WERI-Rb-1 (cell line): ENCODE data around the gene CELF6.

Source experiments
- DNase-seq: peaks from one replicate; pipeline ENCODE4 v3.0.0-alpha.2; 2020
- H3K27ac ChIP-seq: fragments of 250-450 bp; sonication (Bioruptor Pico); 2 replicates; pipeline ENCODE4 v1.5.1; 2020; ENCODE audit warnings: mild to moderate bottlenecking, moderate library complexity
- H3K27me3 ChIP-seq: fragments of 250-450 bp; sonication (Bioruptor Pico); 2 replicates; pipeline ENCODE4 v1.5.1; 2021; ENCODE audit warnings: mild to moderate bottlenecking, low read depth, moderate library complexity; ENCODE audit not compliant: insufficient read depth, severe bottlenecking
- H3K36me3 ChIP-seq: fragments of 250-450 bp; sonication (Bioruptor Pico); 2 replicates; pipeline ENCODE4 v1.5.1; 2020; ENCODE audit warnings: mild to moderate bottlenecking, moderate library complexity
- H3K4me3 ChIP-seq: 2 replicates; pipeline ENCODE4 v1.5.1; 2011; ENCODE audit warnings: low read depth, mild to moderate bottlenecking, control low read depth, low read length
- H3K9me3 ChIP-seq: fragments of 250-450 bp; sonication (Bioruptor Pico); 2 replicates; pipeline ENCODE4 v1.5.1; 2021; ENCODE audit warnings: mild to moderate bottlenecking, moderate library complexity; ENCODE audit not compliant: severe bottlenecking
- CTCF ChIP-seq: IDR thresholded peaks from 2 replicates; pipeline ENCODE4 v1.5.1; 2011; ENCODE audit warnings: low read depth, mild to moderate bottlenecking, control low read depth, inconsistent platforms, low read length

The CELF6 gene

GRCh38 chr15:72318408-72318942, 1.5 kb downstream of the CELF6 start:
- H3K4me3 ChIP-seq: peak overlapping the region; percentile 59; the same call in 1 of the 2 replicates
- peak; percentile 70 for DNase-seq
- peaks cover under 1% of the 10 kb centered on the region; the same call in 1 of the 2 replicates for H3K36me3 ChIP-seq
- peak overlapping the region; percentile 79 for H3K27ac ChIP-seq
- H3K27me3 ChIP-seq: no peaks in the 10 kb centered on the region
- TF ChIP-seq CTCF: no peak
- H3K9me3 ChIP-seq: no peaks in the 10 kb centered on the region

GRCh38 chr15:72315706-72316370, 4.1 kb downstream of the CELF6 start:
- no peak for TF ChIP-seq CTCF
- H3K27ac ChIP-seq: no peak overlapping the region; the same call in 1 of the 2 replicates
- H3K4me3 ChIP-seq: no peak overlapping the region
- no peaks in the 10 kb centered on the region for H3K27me3 ChIP-seq
- no peaks in the 10 kb centered on the region for H3K9me3 ChIP-seq
- H3K36me3 ChIP-seq: no peaks in the 10 kb centered on the region; the same call in 1 of the 2 replicates
- DNase-seq: peak; percentile 87

- TF ChIP-seq CTCF: no peak
- no peaks in the 10 kb centered on the region; the same call in 1 of the 2 replicates for H3K36me3 ChIP-seq
- H3K27ac ChIP-seq: no peak overlapping the region
- H3K27me3 ChIP-seq: no peaks in the 10 kb centered on the region
- H3K9me3 ChIP-seq: no peaks in the 10 kb centered on the region
- H3K4me3 ChIP-seq: no peak overlapping the region
- no peak for DNase-seq
These were observed 6.1 kb downstream of the CELF6 start for GRCh38 chr15:72313881-72314280.

- Histone ChIP-seq H3K36me3 (no peaks in the 10 kb centered on the region; the same call in 1 of the 2 replicates), H3K27me3 (no peaks in the 10 kb centered on the region), H3K27ac (no peak overlapping the region), H3K9me3 (no peaks in the 10 kb centered on the region), H3K4me3 (no peak overlapping the region)
- TF ChIP-seq CTCF: no peak
- no peak for DNase-seq
These were observed 6.5 kb downstream of the CELF6 start for GRCh38 chr15:72313448-72313840.

- peak; percentile 86 for TF ChIP-seq CTCF
- Histone ChIP-seq H3K36me3 (no peaks in the 10 kb centered on the region; the same call in 1 of the 2 replicates), H3K9me3 (no peaks in the 10 kb centered on the region), H3K27me3 (no peaks in the 10 kb centered on the region), H3K4me3 (no peak overlapping the region), H3K27ac (no peak overlapping the region)
- peak; percentile 81 for DNase-seq
These were observed 7.1 kb downstream of the CELF6 start for GRCh38 chr15:72312605-72313447.
